Mononuclear cell (primary cell): ENCODE measurements around the gene NBAS. TPM values are rescaled to one million over a fixed set of nuclear protein-coding genes. Genes with fewer than 3 reads are reported as not detected.
"Not testable (repeated sequence)": the region's sequence is repeated elsewhere in the genome, so short reads cannot be mapped to it uniquely, and the experiment has no call there.

ENCODE experiments used
- H3K27me3 ChIP-seq: 2 replicates; pipeline ENCODE4 v1.6.0; 2011; ENCODE audit warnings: low read length, control low read depth; ENCODE audit not compliant: insufficient read depth
- H3K4me1 ChIP-seq: 2 replicates; pipeline ENCODE4 v1.5.1; 2011; ENCODE audit warnings: mild to moderate bottlenecking, low read length, control low read depth; ENCODE audit not compliant: insufficient read depth
- H3K4me3 ChIP-seq: 2 replicates; pipeline ENCODE4 v1.5.1; 2011; ENCODE audit warnings: mild to moderate bottlenecking, low read length, moderate library complexity
- H3K9me3 ChIP-seq: 2 replicates; pipeline ENCODE4 v1.5.1; 2011; ENCODE audit warnings: low read depth, mild to moderate bottlenecking, control low read depth, low read length
- total RNA-seq: library from RNA; depleted of rRNA; stranded (reverse); fragments of >200 nt; gene quantifications from one replicate; pipeline ENCODE4 v1.2.3, GENCODE V29; 2012

The NBAS gene
- total RNA-seq, 1 donor = 31.6 TPM

DNA sequence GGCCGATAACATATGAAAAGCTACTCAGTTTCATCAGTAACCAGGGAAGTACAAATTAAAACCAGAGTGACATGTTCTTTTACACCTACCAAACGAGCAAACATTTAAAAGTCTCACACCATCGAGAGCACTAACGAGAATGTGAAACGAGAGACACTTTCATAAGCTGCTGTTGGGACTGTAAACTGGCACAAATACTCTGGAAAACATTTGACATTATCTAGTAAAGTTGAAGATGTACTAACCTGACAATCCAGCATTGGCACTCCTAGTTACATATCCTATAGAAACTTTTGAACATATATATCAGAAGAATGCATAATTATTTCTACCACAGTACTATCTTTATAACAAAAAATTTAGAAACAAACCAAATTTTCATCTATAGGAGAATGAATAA lies 28.1 kb downstream of the NBAS start:
- Histone ChIP-seq H3K9me3 (no peaks in the 10 kb centered on the region), H3K27me3 (no peaks in the 10 kb centered on the region), H3K4me1 (no peaks in the 10 kb centered on the region), H3K4me3 (no peak overlapping the region)

DNA sequence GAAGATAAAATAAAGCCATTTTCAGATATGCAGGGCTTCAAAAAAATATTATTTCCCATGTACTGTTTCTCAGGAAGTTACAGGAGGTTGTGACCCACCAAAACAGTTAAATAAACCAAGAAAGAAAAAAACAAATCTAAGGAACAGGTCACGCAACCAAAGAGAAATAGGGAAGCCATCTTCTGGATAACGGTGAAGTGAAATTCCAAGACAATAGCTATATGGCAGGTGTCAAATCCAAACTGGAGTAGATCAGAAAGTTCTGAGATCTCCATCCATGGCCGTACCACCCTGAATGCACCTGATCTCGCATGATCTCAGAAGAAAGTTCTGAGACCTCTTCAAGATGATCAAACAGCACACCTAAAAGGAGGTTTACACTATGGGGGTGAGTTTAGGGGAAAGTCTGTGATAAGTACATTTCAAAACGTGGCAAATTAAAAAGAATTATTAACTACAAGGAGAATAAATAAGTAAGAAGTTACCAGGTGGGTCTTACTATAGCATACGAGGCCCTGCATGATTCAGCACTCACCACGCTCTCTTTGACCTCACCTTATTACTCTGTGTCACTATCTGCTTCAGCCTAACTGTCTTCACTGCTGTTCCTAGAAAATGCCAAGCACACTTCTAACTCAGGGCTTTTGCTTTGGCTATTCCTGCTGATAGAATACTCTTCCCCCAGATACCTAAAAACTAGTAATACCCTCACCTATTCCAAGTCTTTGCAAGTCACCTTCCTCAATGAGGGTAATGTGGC lies 29.9 kb downstream of the NBAS start:
- no peaks in the 10 kb centered on the region for H3K9me3 ChIP-seq
- H3K4me3 ChIP-seq = no peak overlapping the region
- H3K4me1 ChIP-seq = no peaks in the 10 kb centered on the region
- H3K27me3 ChIP-seq = no peaks in the 10 kb centered on the region

DNA sequence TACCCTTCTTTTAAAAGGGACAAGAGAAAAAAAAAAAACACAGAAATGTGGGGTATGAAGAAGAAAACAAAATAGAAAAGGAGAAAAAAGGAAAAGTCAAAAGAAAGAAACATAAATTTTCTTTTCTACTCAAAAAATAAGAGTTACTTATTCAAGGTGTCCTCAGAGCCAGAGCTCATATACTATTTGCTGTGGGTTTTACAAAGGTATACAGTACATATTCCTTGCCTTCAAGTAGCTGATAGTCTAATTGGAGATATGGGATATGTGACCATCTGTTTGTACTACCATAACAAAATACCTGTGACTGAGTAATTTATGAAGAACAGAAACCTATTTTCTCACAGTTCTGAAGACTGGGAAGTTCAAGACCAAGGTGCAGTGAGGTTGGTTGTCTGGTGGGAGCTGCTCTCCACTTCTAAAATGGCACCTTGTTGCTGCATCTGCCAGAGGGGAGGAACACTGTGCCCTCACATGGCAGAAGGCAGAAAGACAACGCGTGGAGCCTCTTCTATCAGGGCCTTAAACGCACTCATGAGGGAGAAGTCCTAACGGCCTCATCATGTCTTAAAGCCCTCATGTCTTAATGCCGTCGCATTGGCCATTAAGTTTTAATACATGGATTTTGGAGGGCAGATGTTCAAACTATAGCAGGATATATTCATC lies 33.9 kb downstream of the NBAS start:
- no peaks in the 10 kb centered on the region for H3K4me1 ChIP-seq
- H3K4me3 ChIP-seq = no peak overlapping the region
- no peaks in the 10 kb centered on the region for H3K9me3 ChIP-seq
- H3K27me3 ChIP-seq = no peaks in the 10 kb centered on the region

DNA sequence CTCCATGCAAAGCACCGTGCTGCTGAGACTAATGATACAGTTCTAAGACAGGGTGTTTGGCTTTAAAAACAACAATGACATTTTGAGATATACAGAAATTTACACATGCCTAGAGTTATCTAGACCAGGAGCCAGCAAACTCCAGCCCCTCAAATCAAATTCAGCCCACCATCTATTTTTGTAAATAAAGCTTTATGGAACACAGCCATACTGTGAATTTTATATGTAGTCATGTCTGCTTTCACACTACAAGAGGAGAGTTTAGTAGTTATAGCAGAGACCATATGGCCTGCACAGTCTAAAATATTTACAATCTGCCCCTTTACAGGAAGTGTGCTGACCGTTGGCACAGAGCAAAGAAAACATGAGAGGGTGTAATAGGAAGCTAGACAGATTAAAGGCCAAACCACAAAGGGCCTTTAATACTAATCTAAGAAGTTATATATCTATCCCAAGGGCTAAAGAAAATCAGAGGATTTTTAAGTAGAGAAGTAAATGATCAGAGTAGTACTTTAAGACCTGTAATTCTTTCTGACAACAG lies 39.4 kb downstream of the NBAS start:
- H3K9me3 ChIP-seq = no peaks in the 10 kb centered on the region
- H3K27me3 ChIP-seq = no peaks in the 10 kb centered on the region
- peaks cover 3% of the 10 kb centered on the region for H3K4me1 ChIP-seq
- H3K4me3 ChIP-seq = no peak overlapping the region

DNA sequence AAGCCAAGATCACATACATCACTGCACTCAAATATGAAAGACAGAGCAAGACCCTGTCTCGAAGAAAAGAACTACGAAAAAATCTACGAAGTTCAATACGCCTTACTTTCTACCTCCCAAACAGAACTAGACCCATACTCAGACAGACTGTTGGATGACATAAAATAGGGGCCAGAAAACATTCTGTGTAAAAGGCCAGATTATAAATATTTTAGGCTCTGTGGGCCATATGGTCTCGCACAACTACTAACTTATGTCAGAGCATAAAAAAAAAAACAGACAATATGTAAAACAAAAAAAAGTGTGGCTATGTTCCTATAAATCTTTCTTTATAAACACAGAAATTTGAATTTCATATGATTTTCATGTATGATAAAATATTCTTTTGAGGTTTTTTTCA lies 40.8 kb downstream of the NBAS start:
- Histone ChIP-seq H3K9me3 (no peaks in the 10 kb centered on the region), H3K4me3 (no peak overlapping the region), H3K4me1 (peaks cover 3% of the 10 kb centered on the region), H3K27me3 (no peaks in the 10 kb centered on the region)

DNA sequence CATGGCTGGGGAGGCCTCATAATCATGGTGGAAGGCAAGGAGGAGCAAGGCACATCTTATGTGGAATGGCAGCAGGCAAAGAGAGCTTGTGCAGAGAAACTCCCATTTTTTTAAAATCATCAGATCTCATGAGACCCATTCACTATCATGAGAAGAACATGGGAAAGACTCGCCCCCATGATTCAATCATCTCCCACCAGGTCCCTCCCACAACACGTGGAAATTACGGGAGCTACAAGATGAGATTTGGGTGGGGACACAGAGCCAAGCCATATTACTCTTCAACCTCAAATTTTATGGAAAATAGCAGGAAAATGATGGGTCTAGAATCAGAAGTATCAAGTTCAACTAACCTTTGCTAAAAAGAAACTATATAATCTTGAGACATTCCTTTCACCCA lies 42.4 kb downstream of the NBAS start:
- H3K27me3 ChIP-seq, H3K4me1 ChIP-seq, H3K4me3 ChIP-seq: not testable (repeated sequence)

DNA sequence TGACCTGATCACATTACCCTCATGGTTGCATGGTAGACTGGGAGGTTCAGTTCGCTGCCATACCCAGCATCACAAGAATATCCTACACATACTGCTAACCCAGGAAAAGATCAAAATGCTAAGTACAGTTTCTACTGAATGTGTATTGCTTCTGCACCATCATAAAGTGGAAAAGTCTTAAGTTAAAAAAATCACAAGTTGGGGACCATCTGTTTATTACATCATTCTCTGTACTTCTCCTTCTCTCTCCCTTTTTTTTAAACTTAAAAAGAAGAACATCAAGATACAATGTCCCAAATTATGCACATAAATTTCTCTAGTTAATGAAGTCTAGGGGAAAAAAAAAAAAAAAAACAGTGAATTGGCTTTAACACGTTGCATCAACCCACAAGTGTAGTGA lies 43.3 kb downstream of the NBAS start:
- H3K4me3 ChIP-seq = no peak overlapping the region
- H3K4me1 ChIP-seq = peaks cover 3% of the 10 kb centered on the region
- no peaks in the 10 kb centered on the region for H3K9me3 ChIP-seq
- H3K27me3 ChIP-seq = no peaks in the 10 kb centered on the region

More for the DNA sequence above, 42.4 kb downstream of the NBAS start:
- not testable (repeated sequence) for H3K9me3 ChIP-seq

DNA sequence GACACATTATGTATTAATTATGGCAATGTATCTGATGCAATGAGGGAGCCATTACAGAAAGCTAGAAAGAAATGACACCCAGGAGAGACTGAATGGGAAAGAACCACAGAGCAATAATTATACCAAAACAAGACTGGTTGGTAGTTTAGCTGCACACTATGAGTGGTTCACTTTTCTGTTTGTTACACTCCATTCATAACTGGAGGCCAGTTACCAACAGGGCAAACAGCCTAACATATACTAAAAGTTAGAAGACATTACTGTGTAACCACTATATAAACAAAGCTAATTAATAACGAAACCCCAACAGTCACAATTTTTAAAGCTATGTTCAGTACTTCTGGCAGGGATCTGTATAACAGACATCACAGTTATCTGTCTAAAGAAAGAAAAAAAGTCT lies 49.4 kb downstream of the NBAS start:
- Histone ChIP-seq H3K4me1 (no peaks in the 10 kb centered on the region), H3K4me3 (no peak overlapping the region), H3K27me3 (no peaks in the 10 kb centered on the region), H3K9me3 (no peaks in the 10 kb centered on the region)

DNA sequence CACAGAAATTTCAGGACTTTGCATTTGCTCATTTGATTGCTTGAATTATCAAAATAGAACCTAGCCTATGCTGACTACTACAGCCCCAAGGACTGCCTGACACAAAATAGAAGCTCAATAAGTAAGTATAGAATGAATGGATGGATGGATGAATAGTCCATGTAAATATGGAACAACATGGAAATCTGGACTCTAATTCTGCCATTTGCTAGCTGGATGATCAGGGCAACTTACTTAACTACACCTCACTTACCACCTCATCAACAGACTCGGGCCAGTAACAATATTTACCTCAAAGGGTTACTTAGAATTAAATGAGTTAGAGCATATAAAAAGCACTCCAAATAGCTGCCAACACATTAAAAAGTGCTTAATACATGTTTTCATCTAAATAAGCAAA lies 50.6 kb downstream of the NBAS start:
- Histone ChIP-seq H3K4me3 (no peak overlapping the region), H3K27me3 (no peaks in the 10 kb centered on the region), H3K4me1 (no peaks in the 10 kb centered on the region), H3K9me3 (no peaks in the 10 kb centered on the region)

DNA sequence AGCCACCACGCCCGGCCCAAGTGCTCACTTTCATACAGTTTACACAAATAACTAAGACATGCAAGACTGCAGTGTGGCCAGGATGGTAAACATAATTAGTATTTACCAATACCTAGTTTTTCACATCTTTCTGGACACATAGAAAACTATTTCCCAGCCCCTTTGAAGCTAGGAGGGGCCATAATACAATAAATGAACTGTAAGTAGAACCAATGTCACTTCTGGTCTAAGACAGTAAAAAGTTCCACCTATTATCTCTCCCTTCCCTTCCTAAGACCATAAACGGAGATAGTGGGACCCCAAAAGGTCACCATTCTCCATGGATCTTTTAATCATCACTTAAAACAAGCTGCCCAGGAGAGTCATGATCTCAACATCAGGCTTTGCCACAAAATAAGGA lies 51.0 kb downstream of the NBAS start:
- Histone ChIP-seq H3K4me1 (no peaks in the 10 kb centered on the region), H3K27me3 (no peaks in the 10 kb centered on the region), H3K4me3 (no peak overlapping the region), H3K9me3 (no peaks in the 10 kb centered on the region)

DNA sequence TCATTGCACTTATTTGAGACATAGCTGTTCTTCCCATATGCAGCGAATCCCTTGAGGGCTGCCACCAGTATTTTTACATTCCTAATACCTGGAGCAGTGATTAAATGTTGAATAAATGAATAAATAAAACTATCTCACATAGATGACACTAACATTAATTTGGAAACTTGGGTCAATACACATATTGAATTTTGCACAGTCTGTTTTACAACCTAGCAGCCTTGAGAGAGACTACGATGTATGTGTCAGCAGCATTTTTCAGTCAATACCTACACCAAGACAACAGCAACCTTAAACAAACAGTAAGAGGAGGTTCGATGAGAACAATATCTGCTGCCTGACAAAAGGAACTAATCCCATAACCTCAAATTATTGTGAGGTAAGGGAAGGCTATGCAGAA lies 53.4 kb downstream of the NBAS start:
- Histone ChIP-seq H3K9me3 (no peaks in the 10 kb centered on the region), H3K27me3 (no peaks in the 10 kb centered on the region), H3K4me3 (no peak overlapping the region), H3K4me1 (no peaks in the 10 kb centered on the region)

DNA sequence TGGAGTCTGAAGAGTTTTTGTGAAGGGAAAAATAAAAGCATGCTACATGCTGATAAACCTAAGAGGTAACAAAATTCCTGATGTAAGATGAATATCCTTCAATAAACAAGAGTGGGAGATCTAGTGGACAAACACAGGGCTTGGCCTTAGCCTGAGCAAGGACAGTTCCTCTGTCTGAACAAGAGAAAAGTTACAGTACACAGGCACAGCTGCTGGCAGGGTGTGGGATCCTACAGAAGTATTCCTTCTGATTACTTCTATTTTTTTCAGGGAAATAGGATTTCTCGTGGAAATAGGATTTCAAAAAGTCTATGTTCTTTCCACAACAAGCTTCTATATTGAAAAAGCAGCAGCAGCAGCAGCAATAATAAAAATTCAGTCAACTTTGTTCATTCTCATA lies 54.1 kb downstream of the NBAS start:
- Histone ChIP-seq H3K27me3 (no peaks in the 10 kb centered on the region), H3K4me3 (no peak overlapping the region), H3K9me3 (no peaks in the 10 kb centered on the region), H3K4me1 (no peaks in the 10 kb centered on the region)

DNA sequence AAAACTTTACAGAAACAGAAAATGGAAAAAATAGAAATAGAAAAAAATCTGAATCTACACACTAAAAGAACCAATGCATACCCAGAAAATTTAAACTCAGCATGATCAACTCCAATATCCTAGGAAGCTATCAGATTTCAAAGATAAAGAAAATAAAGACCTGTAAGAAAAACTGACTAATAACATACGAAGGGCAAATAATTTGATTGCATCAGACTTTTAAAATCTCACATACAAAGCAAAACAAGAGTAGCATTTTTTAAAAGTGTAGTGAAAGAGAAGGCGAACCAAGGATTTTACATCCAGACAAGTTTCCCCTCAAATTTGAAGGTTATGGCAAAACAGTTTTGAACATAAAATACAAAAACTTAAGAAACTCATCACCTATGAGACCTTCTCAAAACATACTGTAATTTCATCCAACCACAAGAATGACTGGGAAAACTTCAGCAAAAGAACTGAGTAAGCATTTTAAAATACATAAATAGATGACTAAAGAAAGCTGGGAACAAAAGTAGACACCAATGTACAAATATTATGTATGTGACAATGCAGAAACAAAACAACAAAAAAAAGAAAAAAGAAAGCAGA lies 54.8 kb downstream of the NBAS start:
- H3K27me3 ChIP-seq = no peaks in the 10 kb centered on the region
- H3K4me3 ChIP-seq = no peak overlapping the region
- H3K9me3 ChIP-seq = no peaks in the 10 kb centered on the region
- no peaks in the 10 kb centered on the region for H3K4me1 ChIP-seq

DNA sequence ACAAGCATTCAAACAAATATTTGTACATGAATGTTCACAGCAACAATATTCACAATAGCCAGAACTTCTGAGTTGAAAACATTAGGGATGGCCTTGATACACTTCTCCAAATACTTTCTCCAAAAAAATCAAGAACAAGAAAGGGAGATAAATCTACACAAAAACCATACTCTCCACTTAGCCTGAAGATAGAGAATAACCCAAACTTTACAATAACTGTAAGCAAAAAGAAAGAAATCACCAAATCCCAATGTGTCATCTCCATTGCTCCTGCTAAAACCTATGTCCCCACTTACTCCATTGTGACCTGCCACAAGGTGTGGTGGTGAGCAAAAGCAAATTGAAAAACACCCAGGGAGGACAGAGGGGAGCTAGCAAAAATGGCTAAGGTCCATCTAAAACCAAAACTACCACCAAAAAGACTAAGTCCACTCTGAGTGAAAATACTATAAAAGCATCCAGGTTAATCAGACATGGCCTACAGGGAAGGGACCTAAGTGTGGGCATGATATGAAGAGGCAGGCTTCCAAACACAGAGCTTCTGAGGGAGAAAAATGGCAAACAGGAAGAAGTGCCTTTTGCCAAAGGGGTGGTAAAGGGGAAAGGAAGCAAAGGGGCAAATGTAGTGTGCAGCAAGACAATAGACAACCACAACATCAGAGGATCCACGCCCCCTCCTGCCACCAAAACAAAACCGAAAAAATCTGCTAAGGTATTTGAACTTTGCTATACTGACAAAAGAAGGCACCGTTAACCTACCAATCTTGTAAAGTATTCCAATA lies 56.1 kb downstream of the NBAS start:
- Histone ChIP-seq H3K27me3 (no peaks in the 10 kb centered on the region), H3K4me3 (no peak overlapping the region), H3K9me3 (no peaks in the 10 kb centered on the region), H3K4me1 (no peaks in the 10 kb centered on the region)

DNA sequence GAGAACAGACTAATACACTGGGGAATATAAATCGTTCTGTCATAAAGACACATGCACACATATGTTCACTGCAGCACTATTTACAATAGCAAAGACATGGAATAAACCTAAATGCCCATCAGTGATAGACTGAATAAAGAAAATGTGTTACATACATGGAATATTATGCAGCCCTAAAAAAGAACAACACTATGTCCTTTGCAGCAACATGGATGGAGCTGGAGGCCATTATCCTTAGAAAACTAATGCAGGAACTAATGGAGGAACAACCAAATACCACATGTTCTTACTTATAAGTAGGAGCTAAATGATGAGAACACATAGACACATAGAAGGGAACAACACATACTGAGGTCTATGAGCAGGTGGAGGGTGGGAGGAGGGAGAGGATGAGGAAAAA lies 61.9 kb downstream of the NBAS start:
- H3K4me3 ChIP-seq, H3K27me3 ChIP-seq, H3K4me1 ChIP-seq, H3K9me3 ChIP-seq: not testable (repeated sequence)
